ENCODE data around the gene DPYD.

DPYD gene

DNA sequence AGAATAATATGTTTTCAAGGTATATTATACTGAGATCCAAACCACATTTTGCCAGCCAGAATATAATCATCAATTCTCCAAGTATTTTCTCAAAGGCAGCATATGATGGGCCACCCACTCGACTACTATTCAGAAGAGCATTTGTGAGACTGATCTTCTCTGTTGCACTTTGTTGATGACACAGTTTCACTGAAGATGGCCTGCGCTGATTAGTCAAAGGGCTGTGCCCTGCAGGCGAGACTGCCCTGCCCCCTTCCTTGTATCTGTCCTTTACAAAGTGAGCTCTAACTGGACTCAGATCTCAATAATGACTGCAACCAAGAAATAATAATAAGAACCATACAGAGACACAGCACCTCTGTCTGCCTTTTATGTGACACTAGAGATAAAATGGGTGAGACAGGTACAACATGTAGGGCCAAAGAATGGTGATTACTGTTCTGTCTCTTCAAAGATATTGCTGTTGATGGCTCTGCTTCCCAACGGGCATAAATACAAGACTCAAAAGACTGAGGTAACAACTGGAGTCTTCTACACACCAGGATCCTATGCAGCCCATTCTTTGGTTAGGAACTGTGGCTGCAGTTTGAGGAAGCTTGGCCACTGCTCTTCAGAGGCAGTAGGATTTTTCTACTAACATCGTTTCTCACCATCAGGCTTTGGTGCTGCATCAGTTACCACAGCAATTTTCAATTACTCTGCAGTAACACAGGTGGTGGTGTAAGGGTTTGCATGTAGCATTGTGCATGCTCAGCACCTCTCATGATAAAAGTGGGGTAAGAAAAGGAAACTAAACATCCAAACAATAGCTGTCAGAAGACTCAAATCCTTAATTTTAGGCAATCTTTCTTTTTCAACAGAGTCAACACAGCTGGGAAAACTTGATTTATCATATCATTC lies 718.1 kb downstream of the DPYD start:
- DNase-seq (ENCODE audit: low read depth), result no peak

DNA sequence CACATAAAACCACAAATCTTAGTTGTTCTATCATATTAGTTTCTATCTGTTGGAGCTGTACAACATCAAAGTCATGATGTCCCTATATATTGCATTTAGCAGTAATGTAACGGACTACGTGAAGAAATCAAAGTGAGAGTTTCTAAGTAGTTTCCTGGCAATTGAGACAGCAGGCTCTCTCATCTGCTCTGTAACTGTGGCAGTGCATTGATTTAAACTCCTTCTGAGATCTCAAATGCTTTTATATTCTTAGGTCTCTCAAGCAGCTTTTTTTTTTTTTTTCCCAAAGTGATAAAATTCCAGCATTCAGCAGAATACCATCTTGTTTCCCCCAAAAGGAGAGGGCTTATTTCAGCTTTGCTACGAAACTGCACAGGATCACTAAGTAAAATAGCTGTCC lies 719.2 kb downstream of the DPYD start:
- no peak for DNase-seq (ENCODE audit: low read depth)

DNA sequence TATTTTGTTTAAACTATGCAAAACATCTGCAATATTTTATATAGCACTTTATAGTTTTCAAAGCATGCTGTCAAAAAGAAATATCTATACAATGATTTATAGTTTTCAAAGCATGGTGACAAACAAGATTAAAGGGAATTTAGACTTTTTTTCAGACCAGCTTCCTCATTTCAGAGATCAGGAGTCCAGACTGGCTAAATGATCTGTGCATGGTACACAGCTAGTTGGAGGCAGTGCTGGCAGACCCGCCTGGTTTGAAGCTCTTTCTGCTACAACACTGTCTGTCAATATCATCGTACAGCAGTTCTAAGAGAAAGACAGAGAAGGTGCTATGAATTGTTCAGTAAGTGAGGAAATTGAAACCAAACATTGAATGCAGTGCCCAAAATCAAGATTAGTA lies 720.2 kb downstream of the DPYD start:
- no peak for DNase-seq (ENCODE audit: low read depth)

DNA sequence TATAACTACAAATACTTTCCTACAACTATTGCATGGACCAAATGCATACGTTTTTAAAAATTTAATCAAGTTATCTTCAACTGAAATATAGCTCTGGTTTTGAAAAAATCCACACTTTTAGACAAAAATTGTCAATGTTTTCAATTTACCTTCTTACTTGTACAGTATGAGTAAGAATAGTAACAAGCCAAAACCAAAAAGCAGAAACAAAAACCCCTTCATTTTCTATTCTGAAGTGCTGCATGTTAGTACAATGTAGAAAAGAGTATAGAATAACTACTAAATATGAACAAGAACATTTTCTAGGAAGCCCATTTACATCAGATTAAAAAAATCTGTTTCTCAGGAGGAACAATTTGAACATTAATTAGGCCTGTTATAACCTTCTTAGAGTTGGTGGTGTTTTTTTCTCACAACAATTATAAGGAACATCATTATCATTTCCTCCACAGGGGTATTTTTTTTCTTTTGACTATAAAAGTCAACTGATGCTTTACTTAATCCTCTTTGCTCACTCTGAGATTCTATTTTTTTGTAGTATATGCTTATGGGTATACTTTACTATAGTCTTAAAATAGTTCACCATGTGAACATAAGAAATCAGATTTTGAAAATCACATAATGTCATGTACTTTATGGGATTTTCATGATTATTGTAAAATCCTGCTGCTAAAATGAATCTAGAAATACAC lies 723.9 kb downstream of the DPYD start:
- DNase-seq (ENCODE audit: low read depth), result no peak

DNA sequence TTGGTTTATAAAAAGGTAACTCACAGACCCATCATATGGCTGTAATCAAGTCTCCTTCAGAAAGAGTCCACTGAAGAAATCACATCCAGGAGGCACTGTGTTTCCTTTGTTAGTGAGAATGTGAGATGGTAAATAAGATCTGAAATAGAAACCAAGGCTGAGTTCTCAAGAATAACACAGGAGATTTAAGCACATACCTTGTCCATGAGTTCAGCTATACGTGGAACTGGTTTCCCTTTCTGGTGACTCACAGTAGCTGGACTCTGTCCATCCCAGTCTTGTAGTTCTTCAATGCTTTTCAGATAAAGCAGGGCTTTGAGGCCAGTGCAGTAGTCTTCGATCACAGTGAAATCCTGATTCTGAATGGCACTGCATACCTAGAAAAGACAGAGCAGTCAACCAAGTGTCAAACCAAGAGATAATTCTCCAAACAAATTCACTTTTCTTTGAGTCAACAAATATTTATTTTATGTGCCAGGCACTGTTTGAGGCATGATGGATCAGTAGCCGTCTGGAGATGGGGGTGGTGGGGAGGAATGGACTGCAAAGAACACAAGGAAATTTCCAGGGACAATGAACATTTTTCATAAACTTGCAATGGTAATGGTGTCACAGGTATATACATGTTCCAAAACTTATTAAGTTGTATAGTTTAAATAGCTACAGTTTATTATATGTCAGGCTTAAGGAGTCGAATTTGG lies 727.8 kb downstream of the DPYD start:
- peak; percentile 83 for DNase-seq (ENCODE audit: low read depth)

DNA sequence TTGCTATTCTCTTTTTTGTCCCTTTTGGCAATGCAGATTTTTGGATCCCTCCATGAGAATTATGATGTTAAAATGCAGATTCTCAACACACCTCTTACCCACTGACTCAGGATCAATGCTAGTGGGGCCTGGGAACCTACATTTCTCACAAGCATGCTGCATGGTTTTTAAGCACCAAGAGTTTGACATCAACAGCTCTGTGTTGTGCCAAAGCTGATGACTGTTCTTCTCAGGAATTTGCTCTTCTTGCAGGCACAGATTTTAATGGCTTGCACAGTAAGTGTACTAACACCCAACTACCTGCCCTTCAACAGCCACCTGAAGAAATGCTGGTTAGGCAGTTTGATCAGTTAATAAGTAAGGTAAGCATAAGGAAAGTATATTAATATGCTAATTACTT lies 730.5 kb downstream of the DPYD start:
- DNase-seq (ENCODE audit: low read depth), result peak; percentile 26

DNA sequence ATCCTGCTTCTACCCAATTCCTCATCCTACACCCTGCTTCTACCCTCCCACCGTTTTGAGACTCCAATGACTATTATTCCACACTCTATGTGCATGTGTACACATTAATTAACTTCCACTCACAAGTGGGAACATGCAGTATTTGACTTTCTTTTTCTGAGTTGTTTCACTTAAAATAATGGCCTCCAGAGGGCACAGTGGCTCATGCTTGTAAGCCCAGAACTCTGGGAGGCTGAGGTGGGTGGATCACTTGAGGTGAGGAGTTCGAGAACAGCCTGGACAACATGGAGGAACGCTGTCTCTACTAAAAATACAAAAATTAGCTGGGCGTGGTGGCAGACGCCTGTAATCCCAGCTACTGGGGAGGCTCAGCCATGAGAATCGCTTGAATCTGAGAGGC lies 734.5 kb downstream of the DPYD start:
- DNase-seq (ENCODE audit: low read depth), result no peak

DNA sequence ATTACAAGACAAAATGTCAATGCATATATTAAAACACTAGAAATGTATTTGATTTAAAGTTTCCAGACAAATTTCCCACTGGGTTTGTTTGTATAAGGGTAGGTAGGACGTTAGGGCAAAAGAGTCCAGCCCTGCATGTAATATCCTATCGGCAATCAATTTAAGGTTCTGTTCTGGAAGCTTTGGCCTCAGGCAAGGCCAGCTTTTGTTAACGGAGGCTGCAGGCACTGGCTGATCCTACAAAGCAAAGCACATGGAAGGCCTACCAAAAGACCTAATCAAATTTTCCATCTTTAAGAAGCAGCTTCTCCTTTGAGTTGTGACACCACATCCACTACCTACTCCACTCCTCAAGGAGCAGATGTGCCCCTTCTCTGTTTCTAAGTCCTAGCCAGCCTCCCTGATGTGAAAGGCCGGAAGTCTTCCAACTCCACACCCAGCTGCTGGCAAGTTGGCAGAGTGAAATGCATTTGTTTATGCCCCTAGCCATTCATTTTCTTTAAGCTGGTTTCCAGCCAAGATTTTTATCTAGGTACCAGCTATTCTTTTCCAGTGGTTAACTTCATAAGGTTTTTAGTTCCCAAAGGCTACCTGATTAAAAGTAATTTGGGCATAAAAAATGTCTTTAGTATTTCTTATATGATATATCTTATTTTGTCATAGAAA lies 746.7 kb downstream of the DPYD start:
- DNase-seq (ENCODE audit: low read depth), result no peak

DNA sequence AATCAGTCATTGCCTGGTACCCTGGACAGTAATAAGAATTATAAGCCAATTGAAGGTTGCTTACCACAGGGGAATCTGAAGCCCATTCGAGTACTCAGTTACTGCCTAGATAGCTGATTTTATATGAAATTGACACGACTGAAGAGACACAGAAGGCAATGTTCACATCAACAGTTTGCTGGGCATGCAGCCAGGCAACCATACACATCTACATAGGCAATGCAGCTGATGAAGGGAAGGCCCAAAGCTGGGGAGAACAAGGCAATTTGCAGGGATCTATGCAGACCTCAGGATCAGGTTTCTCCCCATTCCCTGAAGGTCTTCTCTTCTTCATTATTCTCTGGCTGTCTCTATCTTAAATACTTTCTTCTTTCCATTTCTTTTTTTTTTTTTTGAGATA lies 750.5 kb downstream of the DPYD start:
- DNase-seq (ENCODE audit: low read depth), result no peak

DNA sequence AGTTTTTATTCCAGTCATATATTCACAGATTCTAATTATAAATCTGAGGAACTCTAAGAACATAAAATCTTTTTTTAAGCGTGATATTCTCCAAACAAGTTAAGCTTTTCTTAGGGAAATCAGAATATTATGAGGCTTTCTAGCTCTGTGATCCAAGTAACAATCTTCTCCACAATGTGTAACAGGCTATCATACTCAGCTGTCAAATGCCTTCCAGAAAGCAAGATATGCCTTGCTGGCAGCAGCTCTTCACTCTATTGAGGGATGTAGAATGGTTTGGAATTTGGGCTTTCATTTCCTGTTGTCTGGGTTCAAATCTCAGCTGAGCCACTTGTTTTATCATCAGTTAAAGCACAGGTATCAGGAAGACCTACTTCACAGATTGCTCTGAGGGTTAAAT lies 752.8 kb downstream of the DPYD start:
- no peak for DNase-seq (ENCODE audit: low read depth)

DNA sequence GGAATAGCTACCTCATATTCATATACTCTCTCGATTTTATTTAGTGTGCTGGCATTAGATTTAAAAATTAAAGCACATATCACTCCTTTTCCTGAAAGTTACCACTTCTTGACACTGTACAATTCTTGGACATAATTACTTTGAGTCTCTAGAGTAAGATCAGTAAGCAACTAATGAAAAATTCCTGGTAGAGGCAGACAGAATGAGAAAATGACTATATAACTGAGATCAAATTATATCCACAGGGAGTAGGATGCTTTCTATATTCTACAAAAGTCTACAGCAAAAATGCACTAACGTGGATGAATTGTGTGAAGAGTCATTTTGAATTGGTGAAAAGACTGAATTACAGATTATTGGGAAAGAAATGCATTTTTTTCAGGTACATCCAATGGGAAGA lies 753.6 kb downstream of the DPYD start:
- DNase-seq (ENCODE audit: low read depth), result no peak

DNA sequence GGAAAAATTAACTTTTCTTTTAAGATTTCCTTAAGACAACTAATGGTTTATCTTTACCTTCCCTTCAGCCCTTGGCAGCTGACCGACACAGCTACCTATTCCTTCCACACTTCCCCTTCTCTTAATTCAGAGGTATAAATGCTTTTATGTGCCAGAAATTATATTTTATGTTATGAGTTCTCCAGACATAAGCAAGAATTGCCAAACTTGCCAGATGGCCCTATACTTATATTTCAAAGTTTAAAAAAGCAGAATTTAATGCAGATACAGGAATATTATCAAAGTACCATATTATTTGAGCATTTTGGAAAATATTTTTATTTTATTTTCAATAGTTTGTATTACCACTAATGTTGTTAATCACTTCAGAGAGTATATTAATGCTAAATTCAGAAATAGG lies 754.2 kb downstream of the DPYD start:
- no peak for DNase-seq (ENCODE audit: low read depth)

DNA sequence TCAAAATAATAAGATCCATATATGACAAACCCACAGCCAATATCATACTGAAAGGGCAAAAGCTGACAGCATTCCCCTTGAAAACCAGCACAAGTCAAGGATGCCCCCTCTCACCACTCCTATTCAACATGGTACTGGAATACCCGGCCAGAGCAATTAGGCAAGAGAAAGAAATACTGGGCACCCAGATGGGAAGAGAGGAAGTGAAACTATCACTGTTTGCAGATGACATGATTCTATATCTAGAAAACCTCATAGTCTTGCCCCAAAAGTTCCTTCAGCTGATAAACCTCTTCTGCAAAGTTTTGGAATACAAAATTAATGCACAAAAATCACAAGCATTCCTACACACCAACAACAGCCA lies 756.6 kb downstream of the DPYD start:
- no peak for DNase-seq (ENCODE audit: low read depth)

DNA sequence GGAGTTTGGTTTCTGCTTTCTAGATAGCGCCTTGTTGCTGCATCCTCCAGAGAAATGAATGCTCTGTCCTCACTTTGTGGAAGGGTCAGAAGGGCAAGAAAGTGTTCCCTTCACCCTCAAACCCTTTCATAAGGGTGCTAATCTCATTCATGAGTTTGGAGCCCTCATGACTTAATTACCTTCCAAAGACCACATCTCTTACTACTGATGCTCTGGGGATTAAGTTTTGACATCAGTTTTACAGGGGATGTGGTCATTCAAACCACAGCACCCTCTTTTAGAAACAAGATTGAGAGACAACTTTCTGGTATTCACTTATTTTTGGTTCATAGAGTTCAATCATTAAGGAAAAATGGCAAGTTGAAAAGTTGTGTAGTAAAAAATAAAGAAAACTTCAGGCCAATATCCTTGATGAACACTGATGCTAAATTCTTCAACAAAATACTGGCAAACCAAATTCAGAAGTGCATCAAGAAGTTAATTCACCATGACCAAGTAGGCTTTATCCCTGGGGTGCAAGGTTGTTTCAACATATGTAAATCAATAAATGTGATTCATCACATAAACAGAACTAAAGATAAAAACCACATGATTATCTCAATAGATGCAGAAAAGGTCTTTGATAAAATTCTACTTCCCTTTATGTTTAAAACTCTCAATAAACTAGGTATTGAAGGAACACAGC lies 757.1 kb downstream of the DPYD start:
- no peak for DNase-seq (ENCODE audit: low read depth)

DNA sequence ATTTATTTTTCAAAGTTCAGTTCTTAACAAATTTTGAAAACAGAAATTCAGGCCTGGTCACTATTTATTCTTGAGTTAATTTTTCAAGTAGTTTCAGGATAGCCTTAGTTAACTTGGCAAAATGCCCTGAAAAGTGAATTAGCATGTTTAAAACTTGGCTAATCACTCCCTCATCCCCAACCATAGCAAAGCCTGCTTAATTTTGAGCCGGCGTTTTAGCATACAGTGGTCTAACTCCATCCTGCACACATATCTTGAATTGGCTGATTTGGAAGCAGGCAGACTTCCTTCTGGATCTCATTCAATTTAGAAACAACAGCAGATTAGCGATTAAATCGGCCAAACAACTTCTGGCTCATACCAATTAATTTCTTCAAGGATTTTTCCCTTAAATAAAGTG lies 760.0 kb downstream of the DPYD start:
- DNase-seq (ENCODE audit: low read depth), result no peak

DNA sequence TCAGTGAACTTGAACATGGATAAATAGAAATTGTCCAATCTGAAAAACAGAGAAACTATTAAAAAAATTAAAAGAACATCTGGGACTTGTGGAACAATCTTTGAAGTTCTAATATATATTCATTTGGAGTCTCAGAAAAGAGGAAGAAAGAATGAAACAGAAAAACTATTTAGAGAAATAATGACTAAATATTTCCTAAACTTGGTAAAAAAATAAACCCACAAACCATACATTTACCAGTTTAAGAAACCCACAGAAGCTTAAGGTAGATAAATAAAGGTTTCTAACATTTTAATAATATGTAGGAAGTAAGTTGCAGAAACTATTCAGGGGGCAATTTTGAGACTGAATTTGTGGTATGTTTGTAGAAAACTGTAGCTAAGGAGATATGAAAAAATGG lies 761.5 kb downstream of the DPYD start:
- no peak for DNase-seq (ENCODE audit: low read depth)

DNA sequence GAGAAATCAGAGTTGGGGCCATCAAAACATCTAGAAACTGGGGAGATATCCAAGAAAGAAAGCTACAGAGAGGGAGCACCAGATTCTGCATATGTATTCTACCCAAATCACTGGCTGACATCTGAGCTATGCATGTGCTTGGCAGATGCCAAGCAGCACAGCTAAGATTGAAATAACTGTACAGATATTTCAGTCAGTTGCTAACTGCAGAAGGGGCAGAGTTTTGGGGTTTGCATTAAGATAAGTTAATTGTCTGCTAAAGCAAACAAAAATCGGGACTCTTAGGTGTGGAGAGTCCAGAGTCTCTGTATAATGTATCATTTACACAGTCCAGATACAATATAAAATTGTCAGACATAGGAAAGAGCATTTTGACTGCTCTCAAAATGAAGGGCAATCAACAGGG lies 762.1 kb downstream of the DPYD start:
- DNase-seq (ENCODE audit: low read depth), result no peak

DNA sequence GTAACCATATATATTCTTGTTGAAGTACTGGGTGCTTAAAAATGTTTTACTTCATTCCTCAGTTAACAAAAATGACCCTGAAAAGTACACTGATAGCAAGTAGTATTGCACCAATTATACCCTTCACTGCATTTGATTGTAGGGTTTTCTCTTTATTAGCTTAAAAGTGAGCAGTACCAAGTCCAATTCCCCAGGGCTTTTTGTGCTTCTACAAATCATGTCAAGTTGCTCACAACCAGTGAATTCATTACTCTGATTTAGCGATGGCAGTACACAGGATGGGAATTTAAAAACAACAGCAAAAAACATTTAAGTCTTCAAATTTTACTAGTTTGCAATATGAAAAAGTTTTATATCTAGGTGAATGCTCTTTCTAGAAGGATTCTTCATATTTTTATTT lies 762.8 kb downstream of the DPYD start:
- no peak for DNase-seq (ENCODE audit: low read depth)

DNA sequence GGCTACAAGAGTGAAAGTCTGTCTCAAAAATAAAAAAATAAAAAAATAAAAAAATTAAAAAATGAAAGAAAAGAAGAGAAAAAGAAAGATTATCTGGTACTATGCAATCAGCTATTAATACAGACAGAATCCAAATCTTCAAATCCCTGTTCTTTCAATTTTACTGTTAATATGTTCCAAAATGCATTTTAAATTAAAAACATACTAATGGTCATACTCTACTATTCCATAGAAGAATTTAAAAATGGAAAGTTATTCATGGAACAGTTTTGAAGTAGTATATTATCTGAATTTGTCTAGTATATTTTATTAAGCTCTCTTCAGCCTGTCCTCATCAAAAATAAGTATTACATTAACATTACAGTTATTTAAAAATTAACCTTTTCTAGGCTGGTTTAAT lies 769.2 kb downstream of the DPYD start:
- no peak for DNase-seq (ENCODE audit: low read depth)

DNA sequence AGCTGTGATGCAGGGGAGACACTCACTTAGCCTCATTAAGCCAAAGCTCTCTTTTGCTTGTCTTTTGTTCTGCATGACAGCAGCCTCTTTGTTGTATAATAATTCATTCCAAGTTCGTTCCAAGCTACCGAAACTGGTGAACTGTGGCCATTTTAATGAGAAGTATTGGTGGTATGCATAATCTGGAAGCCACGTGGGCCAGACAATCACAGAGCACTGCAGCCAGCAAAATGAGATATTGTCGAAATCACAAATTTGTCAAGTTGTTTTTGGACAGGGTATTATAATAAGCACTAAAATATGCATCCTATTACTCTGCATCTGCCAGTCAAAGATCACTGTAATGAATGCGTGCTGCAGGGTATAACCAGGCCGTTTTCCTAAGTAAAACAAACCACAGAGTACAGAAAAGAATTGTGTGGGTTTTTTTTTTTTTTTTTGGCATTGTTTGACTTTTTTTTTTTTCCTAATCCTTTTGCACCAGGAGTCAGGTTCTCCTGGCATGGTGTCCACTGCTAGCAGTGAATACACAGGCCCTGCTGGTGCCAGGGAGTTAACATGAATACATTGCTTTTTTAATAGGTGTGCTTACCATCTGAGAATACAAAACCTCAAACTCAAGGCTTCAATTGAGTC lies 775.4 kb downstream of the DPYD start:
- DNase-seq (ENCODE audit: low read depth), result peak; percentile 87

DNA sequence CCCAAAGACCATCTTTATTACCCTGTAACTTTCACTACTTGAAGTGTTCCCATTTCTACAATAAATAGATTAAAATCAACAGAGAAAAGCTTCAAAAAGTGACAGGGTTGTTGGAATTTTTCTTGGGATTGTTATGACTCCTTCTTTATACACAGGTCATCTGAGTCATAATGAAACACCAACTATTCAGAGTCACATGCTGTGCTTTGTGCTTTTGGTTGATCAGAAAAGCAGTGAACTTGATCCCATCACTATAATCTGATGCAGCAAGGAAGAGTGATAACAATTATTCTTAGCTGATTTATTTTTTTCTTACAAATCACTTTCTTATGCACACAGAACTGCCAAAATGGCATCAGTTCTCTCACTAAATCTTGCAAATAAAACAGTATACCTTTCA lies 776.3 kb downstream of the DPYD start:
- DNase-seq (ENCODE audit: low read depth), result no peak
